Measurements from ENCODE around the gene GRIK2.

Gene GRIK2

GRCh38 chr6:101760843-101761621 lies 367.5 kb downstream of the GRIK2 start:
- no peak for TF ChIP-seq CTCF (IDR thresholded peaks at IDR 0.05; ENCODE audit: control insufficient read depth, extremely low read depth, insufficient read depth)
- no peak for DNase-seq (ENCODE audit: low read depth)
- H3K4me3 ChIP-seq (ENCODE audit: low read depth, low read length) = no peak overlapping the region

- H3K4me3 ChIP-seq (ENCODE audit: low read depth, low read length) = no peak overlapping the region
- TF ChIP-seq CTCF (IDR thresholded peaks at IDR 0.05; ENCODE audit: control insufficient read depth, extremely low read depth, insufficient read depth) = no peak
- DNase-seq (ENCODE audit: low read depth) = no peak
Observed at GRCh38 chr6:101762851-101763250, 369.3 kb downstream of the GRIK2 start.

- TF ChIP-seq CTCF (IDR thresholded peaks at IDR 0.05; ENCODE audit: control insufficient read depth, extremely low read depth, insufficient read depth) = no peak
- no peak overlapping the region for H3K4me3 ChIP-seq (ENCODE audit: low read depth, low read length)
- DNase-seq (ENCODE audit: low read depth) = no peak
Observed at GRCh38 chr6:101765281-101765680, 371.8 kb downstream of the GRIK2 start.

GRCh38 chr6:101770116-101770515 lies 376.6 kb downstream of the GRIK2 start:
- no peak for TF ChIP-seq CTCF (IDR thresholded peaks at IDR 0.05; ENCODE audit: control insufficient read depth, extremely low read depth, insufficient read depth)
- DNase-seq (ENCODE audit: low read depth) = no peak

GRCh38 chr6:101776919-101777350 lies 383.4 kb downstream of the GRIK2 start:
- no peak for DNase-seq (ENCODE audit: low read depth)
- H3K4me3 ChIP-seq (ENCODE audit: low read depth, low read length) = no peak overlapping the region
- no peak for TF ChIP-seq CTCF (IDR thresholded peaks at IDR 0.05; ENCODE audit: control insufficient read depth, extremely low read depth, insufficient read depth)

More at GRCh38 chr6:101770116-101770515, 376.6 kb downstream of the GRIK2 start:
- no peak overlapping the region for H3K4me3 ChIP-seq (ENCODE audit: low read depth, low read length)

- H3K4me3 ChIP-seq (ENCODE audit: low read depth, low read length) = no peak overlapping the region
- TF ChIP-seq CTCF (IDR thresholded peaks at IDR 0.05; ENCODE audit: control insufficient read depth, extremely low read depth, insufficient read depth) = no peak
- no peak for DNase-seq (ENCODE audit: low read depth)
Observed at GRCh38 chr6:101777646-101778045, 384.1 kb downstream of the GRIK2 start.

Data from LNCaP clone FGC (cell line).